ENCODE measurements around the gene RNF207. TPM values are rescaled to one million over a fixed set of nuclear protein-coding genes. Genes with fewer than 3 reads are reported as not detected.

The RNF207 gene
- total and polyA plus RNA-seq, 2 of the 4 experiments (the other 2 are of a cell fraction), result 2.7 to 17.2 TPM

GRCh38 chr1:6200188-6200809, 5.6 kb upstream of the RNF207 start:
- Histone ChIP-seq H2BK20ac (ENCODE audit: low read depth, low read length) (peak overlapping the region; percentile 35), H3K18ac (ENCODE audit: low read depth, low read length) (no peak overlapping the region; the same call in 1 of the 2 replicates), H2AK9ac (replicated peaks; ENCODE audit: low read depth, low read length, poor library complexity) (peak overlapping the region; percentile 21), H2BK5ac (ENCODE audit: low read depth, low read length, poor library complexity, severe bottlenecking) (peak overlapping the region; percentile 75), H4K20me1 (ENCODE audit: insufficient read depth, low read length) (peaks cover 21% of the 10 kb centered on the region; the same call in 1 of the 2 replicates), H3K4me2 (ENCODE audit: low read depth, low read length) (peak overlapping the region; percentile 42), H3K4me1 (ENCODE audit: control insufficient read depth, insufficient read depth, low read length) (peaks cover 4% of the 10 kb centered on the region; the same call in 1 of the 2 replicates), H2AK5ac (ENCODE audit: low read depth, low read length) (peak overlapping the region; percentile 98; the same call in 1 of the 2 replicates), H3K4ac (ENCODE audit: low read depth, low read length) (peak overlapping the region; percentile 92), H3K14ac (replicated peaks; ENCODE audit: low read depth, low read length) (peak overlapping the region; percentile 74), H3K27me3 (ENCODE audit: control insufficient read depth, insufficient read depth, low read length) (no peaks in the 10 kb centered on the region), H4K8ac (ENCODE audit: low read depth in 2 of 2, low read length in 2 of 2) (peak overlapping the region; percentile 99), H3K56ac (ENCODE audit: extremely low read depth, insufficient read depth, low read length) (peak overlapping the region; percentile 91), H3K9me3 (ENCODE audit: control insufficient read depth, insufficient read depth, low read length) (no peaks in the 10 kb centered on the region), H4K5ac (ENCODE audit: low read depth, low read length) (peak overlapping the region; percentile 82), H3K4me3 (ENCODE audit: insufficient read depth, low read depth, low read length) (peak overlapping the region; percentile 70), H3K79me1 (ENCODE audit: low read depth in 1 of 2, low read length in 2 of 2) (peaks cover 11 to 35% of the 10 kb centered on the region in 2 experiments), H4K91ac (ENCODE audit: insufficient read depth, low read depth, low read length) (peak overlapping the region; percentile 93), H3K36me3 (ENCODE audit: control insufficient read depth, insufficient read depth, low read length) (peaks cover 6% of the 10 kb centered on the region), H3K27ac (ENCODE audit: insufficient read depth, low read length) (peak overlapping the region; percentile 53), H3K9ac (ENCODE audit: low read depth, low read length) (peak overlapping the region; percentile 26), H2BK120ac (ENCODE audit: low read depth, low read length) (peak overlapping the region; percentile 73), H3K9me1 (ENCODE audit: insufficient read depth, low read length) (peaks cover 15% of the 10 kb centered on the region), H2AFZ (replicated peaks; ENCODE audit: low read length, poor library complexity) (peak overlapping the region; percentile 95), H3K23ac (ENCODE audit: low read depth, low read length) (peak overlapping the region; percentile 49), H2BK15ac (ENCODE audit: low read depth, low read length) (peak overlapping the region; percentile 45; the same call in 2 of the 3 replicates)
- POLR2A ChIA-PET (ENCODE audit: unreplicated experiment), result no interaction called here
- intact Hi-C loops (cut with micrococcal nuclease), result no loop called here
- in situ Hi-C loops (cut with MboI; ENCODE audit: low sequenced_read_pairs), result no loop called here
- WGBS, 2 experiments (ENCODE audit: extremely low coverage in 2 of 2, insufficient read length in 1 of 2), result 60% methylated on average over 10 of the region's 10 CpGs; no CpG with 5 or more reads in 1 of the 2 experiments
- TF ChIP-seq BHLHE40 (IDR thresholded peaks at IDR 0.05; ENCODE audit: low read depth, low read length) (no peak), SMC3 (IDR thresholded peaks at IDR 0.05; ENCODE audit: low read depth, low read length) (no peak), NFE2L2 (IDR thresholded peaks at IDR 0.05; ENCODE audit: low read depth, low read length) (no peak), POLR2A (IDR thresholded peaks at IDR 0.05; ENCODE audit: low read depth, low read length) (no peak), RAD21 (IDR thresholded peaks at IDR 0.05; ENCODE audit: low read length) (no peak), FOS (IDR thresholded peaks at IDR 0.05; ENCODE audit: low read depth, low read length) (no peak), RFX5 (IDR thresholded peaks at IDR 0.05; ENCODE audit: low read depth, low read length) (no peak), CHD1 (IDR thresholded peaks at IDR 0.05; ENCODE audit: low read depth, low read length) (no peak), MAZ (IDR thresholded peaks at IDR 0.05; ENCODE audit: borderline replicate concordance, low read depth, low read length) (no peak), MXI1 (IDR thresholded peaks at IDR 0.05; ENCODE audit: borderline replicate concordance, low read depth, low read length) (no peak), CEBPB (IDR thresholded peaks at IDR 0.05; ENCODE audit: low read depth, low read length) (no peak), MAFK (IDR thresholded peaks at IDR 0.05; ENCODE audit: low read depth, low read length) (no peak), RCOR1 (IDR thresholded peaks at IDR 0.05; ENCODE audit: insufficient replicate concordance, low read length) (no peak)
- TF ChIP-seq, protein P1, sequence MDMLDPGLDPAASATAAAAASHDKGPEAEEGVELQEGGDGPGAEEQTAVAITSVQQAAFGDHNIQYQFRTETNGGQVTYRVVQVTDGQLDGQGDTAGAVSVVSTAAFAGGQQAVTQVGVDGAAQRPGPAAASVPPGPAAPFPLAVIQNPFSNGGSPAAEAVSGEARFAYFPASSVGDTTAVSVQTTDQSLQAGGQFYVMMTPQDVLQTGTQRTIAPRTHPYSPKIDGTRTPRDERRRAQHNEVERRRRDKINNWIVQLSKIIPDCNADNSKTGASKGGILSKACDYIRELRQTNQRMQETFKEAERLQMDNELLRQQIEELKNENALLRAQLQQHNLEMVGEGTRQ (IDR thresholded peaks at IDR 0.05; ENCODE audit: low read depth, low read length), result no peak
- TF ChIP-seq, protein P2, sequence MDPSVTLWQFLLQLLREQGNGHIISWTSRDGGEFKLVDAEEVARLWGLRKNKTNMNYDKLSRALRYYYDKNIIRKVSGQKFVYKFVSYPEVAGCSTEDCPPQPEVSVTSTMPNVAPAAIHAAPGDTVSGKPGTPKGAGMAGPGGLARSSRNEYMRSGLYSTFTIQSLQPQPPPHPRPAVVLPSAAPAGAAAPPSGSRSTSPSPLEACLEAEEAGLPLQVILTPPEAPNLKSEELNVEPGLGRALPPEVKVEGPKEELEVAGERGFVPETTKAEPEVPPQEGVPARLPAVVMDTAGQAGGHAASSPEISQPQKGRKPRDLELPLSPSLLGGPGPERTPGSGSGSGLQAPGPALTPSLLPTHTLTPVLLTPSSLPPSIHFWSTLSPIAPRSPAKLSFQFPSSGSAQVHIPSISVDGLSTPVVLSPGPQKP (IDR thresholded peaks at IDR 0.05; ENCODE audit: borderline replicate concordance, low read depth, low read length), result no peak
- TF ChIP-seq, protein P3, sequence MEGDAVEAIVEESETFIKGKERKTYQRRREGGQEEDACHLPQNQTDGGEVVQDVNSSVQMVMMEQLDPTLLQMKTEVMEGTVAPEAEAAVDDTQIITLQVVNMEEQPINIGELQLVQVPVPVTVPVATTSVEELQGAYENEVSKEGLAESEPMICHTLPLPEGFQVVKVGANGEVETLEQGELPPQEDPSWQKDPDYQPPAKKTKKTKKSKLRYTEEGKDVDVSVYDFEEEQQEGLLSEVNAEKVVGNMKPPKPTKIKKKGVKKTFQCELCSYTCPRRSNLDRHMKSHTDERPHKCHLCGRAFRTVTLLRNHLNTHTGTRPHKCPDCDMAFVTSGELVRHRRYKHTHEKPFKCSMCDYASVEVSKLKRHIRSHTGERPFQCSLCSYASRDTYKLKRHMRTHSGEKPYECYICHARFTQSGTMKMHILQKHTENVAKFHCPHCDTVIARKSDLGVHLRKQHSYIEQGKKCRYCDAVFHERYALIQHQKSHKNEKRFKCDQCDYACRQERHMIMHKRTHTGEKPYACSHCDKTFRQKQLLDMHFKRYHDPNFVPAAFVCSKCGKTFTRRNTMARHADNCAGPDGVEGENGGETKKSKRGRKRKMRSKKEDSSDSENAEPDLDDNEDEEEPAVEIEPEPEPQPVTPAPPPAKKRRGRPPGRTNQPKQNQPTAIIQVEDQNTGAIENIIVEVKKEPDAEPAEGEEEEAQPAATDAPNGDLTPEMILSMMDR (conservative IDR thresholded peaks at IDR 0.05; ENCODE audit: low read depth, low read length), result no peak
- ATAC-seq (ENCODE audit: low read depth) (no peak), DNase-seq (no peak)
- no TSS peak for BruUV-seq (replicated peaks)
- dilution Hi-C loops (cut with HindIII; ENCODE audit: low sequenced_read_pairs, unreplicated experiment), result no loop called here
- CTCF ChIA-PET, result no interaction called here
